Muscle layer of colon (tissue), 2 donors: Measurements from ENCODE around the gene FGF10.

ENCODE experiments used
- H3K27ac ChIP-seq: one replicate; pipeline ENCODE4 v1.7.0; 2013; ENCODE audit warnings: low read depth, mild to moderate bottlenecking, low read length, moderate library complexity
- H3K27me3 ChIP-seq, 2 donors: one replicate each; pipeline ENCODE4 v1.7.0; 2013; ENCODE audit warnings: low read length in 2 of 2, mild to moderate bottlenecking in 2 of 2; ENCODE audit not compliant: insufficient read depth in 2 of 2, control insufficient read depth in 1 of 2
- H3K36me3 ChIP-seq: one replicate; pipeline ENCODE4 v1.7.0; 2013; ENCODE audit warnings: mild to moderate bottlenecking, low read length; ENCODE audit not compliant: insufficient read depth
- H3K4me1 ChIP-seq: one replicate; pipeline ENCODE4 v1.7.0; 2013; ENCODE audit warnings: mild to moderate bottlenecking, low read length; ENCODE audit not compliant: insufficient read depth
- H3K4me3 ChIP-seq, 2 donors: one replicate each; pipeline ENCODE4 v1.7.0; 2013; ENCODE audit warnings: low read length in 2 of 2, low read depth in 1 of 2, mild to moderate bottlenecking in 1 of 2, moderate library complexity in 1 of 2
- H3K9ac ChIP-seq: one replicate; pipeline ENCODE4 v1.7.0; 2013; ENCODE audit warnings: low read length
- H3K9me3 ChIP-seq: one replicate; pipeline ENCODE4 v1.7.0; 2013; ENCODE audit warnings: mild to moderate bottlenecking, low read length
- donor health status: abdominal sarcoma.
- donor health status: Adenocarcinoma of cecum.

Gene FGF10

GRCh38 chr5:44299394-44299793, 89.8 kb downstream of the FGF10 start:
- Histone ChIP-seq H3K9ac (no peak overlapping the region), H3K36me3 (no peaks in the 10 kb centered on the region), H3K27ac (no peak overlapping the region), H3K9me3 (no peaks in the 10 kb centered on the region), H3K27me3 (no peaks in the 10 kb centered on the region), H3K4me1 (no peaks in the 10 kb centered on the region), H3K4me3 (no peak overlapping the region)

DNA sequence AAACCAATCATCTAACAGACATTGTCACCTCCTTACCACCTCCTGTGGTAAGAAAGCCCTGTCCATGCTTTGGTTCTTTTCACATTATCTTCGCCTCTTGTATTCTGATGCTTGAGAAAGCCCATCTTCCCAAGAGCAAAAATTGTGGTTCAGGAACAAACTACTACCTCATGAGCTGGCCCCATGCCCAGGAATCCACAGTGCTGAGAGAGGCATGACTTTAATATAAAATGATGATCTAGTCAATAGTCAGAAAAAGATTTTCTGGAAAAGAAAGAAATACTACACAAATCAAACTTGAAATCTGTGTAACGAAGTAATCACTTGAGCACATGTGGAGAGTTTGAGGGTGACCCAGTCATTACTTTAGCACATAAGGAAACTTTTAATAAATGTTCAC, 94.7 kb downstream of the FGF10 start:
- Histone ChIP-seq H3K36me3 (no peaks in the 10 kb centered on the region), H3K27me3 (no peaks in the 10 kb centered on the region), H3K27ac (no peak overlapping the region), H3K9me3 (no peaks in the 10 kb centered on the region), H3K4me1 (no peaks in the 10 kb centered on the region), H3K9ac (no peak overlapping the region), H3K4me3 (no peak overlapping the region)

DNA sequence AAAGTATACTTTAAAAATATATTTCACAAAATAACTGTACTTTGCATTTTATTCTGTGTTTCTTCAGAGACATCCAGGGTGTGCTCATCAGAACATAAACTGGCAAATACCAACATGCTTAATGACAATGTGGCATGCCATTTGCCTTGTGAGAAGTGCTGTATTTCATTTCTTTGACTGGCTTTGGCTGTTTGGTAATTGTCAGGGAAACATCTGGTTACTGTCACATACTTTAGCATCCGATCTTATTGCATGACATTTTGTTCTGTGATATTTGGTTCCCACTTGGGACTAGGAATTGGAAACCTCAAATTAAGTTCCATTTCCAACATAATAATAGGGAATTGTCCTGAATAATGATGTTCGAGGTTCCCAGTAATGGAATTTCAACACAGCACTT, 96.5 kb downstream of the FGF10 start:
- no peak overlapping the region for H3K4me3 ChIP-seq
- no peaks in the 10 kb centered on the region for H3K36me3 ChIP-seq
- H3K9me3 ChIP-seq: no peaks in the 10 kb centered on the region
- H3K27me3 ChIP-seq: no peaks in the 10 kb centered on the region
- no peaks in the 10 kb centered on the region for H3K4me1 ChIP-seq
- H3K9ac ChIP-seq: no peak overlapping the region
- H3K27ac ChIP-seq: no peak overlapping the region

- Histone ChIP-seq H3K4me1 (no peaks in the 10 kb centered on the region), H3K36me3 (no peaks in the 10 kb centered on the region), H3K4me3 (no peak overlapping the region), H3K9me3 (no peaks in the 10 kb centered on the region), H3K27me3 (no peaks in the 10 kb centered on the region), H3K27ac (no peak overlapping the region), H3K9ac (no peak overlapping the region)
Measured at GRCh38 chr5:44278469-44278868, 110.8 kb downstream of the FGF10 start.

GRCh38 chr5:44275908-44276307, 113.3 kb downstream of the FGF10 start:
- Histone ChIP-seq H3K9ac (no peak overlapping the region), H3K4me1 (no peaks in the 10 kb centered on the region), H3K4me3 (no peak overlapping the region), H3K36me3 (no peaks in the 10 kb centered on the region), H3K9me3 (no peaks in the 10 kb centered on the region), H3K27ac (no peak overlapping the region), H3K27me3 (no peaks in the 10 kb centered on the region)

DNA sequence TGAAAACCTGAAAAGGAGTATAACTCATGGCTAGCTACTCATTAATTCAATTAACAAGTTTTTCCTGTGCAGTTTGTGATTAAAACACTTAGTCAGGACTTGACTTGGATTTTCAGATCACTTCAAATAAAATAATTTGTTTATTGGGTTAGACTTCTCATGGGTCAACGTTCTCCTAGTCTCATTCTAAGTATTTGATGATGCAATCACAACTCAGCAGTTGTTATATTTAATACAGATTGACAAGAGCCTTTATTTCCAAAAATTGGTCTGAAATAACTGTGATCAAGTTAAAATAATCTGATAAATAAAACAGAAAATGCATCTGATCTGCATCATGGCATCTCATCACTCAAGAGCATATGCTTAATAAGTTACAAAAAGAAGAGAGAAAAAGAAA, 113.9 kb downstream of the FGF10 start:
- Histone ChIP-seq H3K27me3 (no peaks in the 10 kb centered on the region), H3K27ac (no peak overlapping the region), H3K4me1 (no peaks in the 10 kb centered on the region), H3K36me3 (no peaks in the 10 kb centered on the region), H3K9me3 (no peaks in the 10 kb centered on the region), H3K4me3 (no peak overlapping the region), H3K9ac (no peak overlapping the region)

GRCh38 chr5:44267909-44268308, 121.3 kb downstream of the FGF10 start:
- no peaks in the 10 kb centered on the region for H3K4me1 ChIP-seq
- H3K9me3 ChIP-seq: no peaks in the 10 kb centered on the region
- no peaks in the 10 kb centered on the region for H3K27me3 ChIP-seq
- H3K9ac ChIP-seq: no peak overlapping the region
- H3K4me3 ChIP-seq: no peak overlapping the region
- no peak overlapping the region for H3K27ac ChIP-seq
- no peaks in the 10 kb centered on the region for H3K36me3 ChIP-seq

DNA sequence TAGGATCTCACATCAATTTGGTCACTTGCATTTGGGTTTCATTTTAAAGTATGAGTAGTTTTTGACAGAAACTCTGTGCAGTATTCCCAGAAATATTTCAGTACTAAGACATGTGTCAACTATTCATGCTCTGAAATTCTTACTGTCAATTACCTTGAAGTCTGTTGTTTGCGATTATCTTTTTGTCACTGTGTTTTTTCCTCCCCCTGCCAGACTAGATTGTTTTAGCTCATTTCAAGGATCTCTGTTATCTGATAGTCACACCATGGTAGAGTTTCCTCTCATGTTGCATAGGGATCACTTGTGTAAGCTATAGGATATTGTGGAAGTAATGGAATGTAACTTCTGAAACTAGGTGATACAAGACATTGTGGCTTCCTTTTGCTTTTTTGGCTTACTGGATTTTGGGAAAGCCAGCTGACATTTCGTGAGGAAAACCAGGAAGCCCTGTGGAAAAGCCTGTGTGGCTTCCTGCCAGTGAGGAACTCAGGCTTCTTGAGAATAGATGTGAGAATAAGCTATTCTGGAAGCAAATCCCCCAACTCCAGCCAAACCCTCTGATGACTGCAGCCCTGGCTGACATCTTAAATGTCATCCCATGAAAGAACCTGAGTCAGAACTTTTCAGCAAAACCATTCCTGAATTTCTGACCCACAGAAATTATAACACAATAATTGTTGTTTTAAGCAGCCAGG, 122.2 kb downstream of the FGF10 start:
- Histone ChIP-seq H3K27me3 (no peaks in the 10 kb centered on the region), H3K36me3 (no peaks in the 10 kb centered on the region), H3K9me3 (no peaks in the 10 kb centered on the region), H3K27ac (no peak overlapping the region), H3K9ac (no peak overlapping the region), H3K4me1 (no peaks in the 10 kb centered on the region), H3K4me3 (no peak overlapping the region)

GRCh38 chr5:44265713-44266112, 123.5 kb downstream of the FGF10 start:
- Histone ChIP-seq H3K36me3 (no peaks in the 10 kb centered on the region), H3K27ac (no peak overlapping the region), H3K27me3 (no peaks in the 10 kb centered on the region), H3K4me3 (no peak overlapping the region), H3K4me1 (no peaks in the 10 kb centered on the region), H3K9me3 (no peaks in the 10 kb centered on the region), H3K9ac (no peak overlapping the region)

DNA sequence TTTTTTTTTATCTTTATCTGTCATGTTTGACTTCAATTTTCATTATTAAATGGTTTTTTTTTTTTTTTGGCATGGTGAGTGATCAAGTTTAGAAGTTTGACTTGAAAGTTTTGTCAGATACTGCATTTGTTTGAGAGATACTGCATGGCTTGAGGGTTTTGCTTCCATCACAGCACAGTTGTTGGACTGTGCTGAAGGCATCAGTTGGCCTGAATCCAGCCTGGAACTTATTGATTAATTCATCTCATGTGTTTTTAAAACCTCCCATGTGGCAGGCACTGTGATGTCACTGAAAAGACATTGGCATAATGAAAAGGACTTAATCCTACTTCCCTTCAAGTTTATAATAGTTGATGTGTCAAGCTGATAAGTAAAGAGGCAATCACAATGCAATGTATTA, 128.4 kb downstream of the FGF10 start:
- Histone ChIP-seq H3K27ac (no peak overlapping the region), H3K4me1 (no peaks in the 10 kb centered on the region), H3K4me3 (no peak overlapping the region), H3K9me3 (no peaks in the 10 kb centered on the region), H3K27me3 (no peaks in the 10 kb centered on the region), H3K9ac (no peak overlapping the region), H3K36me3 (no peaks in the 10 kb centered on the region)

DNA sequence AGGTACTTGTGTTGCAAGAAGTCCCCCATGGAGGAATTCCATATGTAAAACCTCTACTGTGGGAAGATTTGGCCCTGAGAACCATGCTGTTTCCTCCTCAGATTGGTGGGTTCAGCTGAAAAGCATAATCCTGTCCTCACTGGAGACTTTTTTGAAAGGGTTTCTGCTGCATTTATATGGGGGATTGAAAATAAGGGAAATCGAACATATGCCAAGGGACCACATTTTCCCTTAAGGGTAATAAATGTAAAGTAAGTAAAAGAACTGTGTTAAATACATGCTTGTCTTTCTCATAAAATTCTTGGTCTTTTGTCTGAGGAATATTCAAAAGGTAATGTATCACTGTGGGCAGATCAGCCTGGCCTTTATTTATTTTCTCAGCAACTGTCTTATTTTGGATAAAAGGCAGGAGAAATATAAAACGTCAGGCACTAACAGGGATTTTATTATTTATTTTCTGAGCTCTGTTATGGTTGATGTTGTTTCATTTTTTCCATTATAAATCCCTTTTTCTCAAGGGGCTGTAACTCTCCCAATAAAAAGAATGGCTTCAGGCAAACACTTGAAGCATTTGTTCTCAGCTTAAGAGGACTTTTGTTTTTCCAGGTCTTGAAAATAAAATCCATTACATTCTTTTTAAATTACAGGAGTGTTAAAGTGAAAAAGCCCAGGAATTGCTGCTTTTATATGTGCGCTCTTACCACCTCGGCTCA, 131.4 kb downstream of the FGF10 start:
- Histone ChIP-seq H3K36me3 (no peaks in the 10 kb centered on the region), H3K9ac (no peak overlapping the region), H3K9me3 (no peaks in the 10 kb centered on the region), H3K27me3 (no peaks in the 10 kb centered on the region), H3K4me1 (no peaks in the 10 kb centered on the region), H3K27ac (no peak overlapping the region), H3K4me3 (no peak overlapping the region)

GRCh38 chr5:44257221-44257620, 132.0 kb downstream of the FGF10 start:
- H3K27ac ChIP-seq: no peak overlapping the region
- no peaks in the 10 kb centered on the region for H3K9me3 ChIP-seq
- no peak overlapping the region for H3K9ac ChIP-seq
- H3K4me3 ChIP-seq: no peak overlapping the region
- no peaks in the 10 kb centered on the region for H3K36me3 ChIP-seq
- no peaks in the 10 kb centered on the region for H3K27me3 ChIP-seq
- H3K4me1 ChIP-seq: no peaks in the 10 kb centered on the region
